Activated CD4-positive, CD25-positive, alpha-beta regulatory T cell (primary cell): Measurements from ENCODE around the gene SFTPD.
A peak's percentile ranks its signal among the peaks of the same experiment; 100 is the strongest.

Experiments
- DNase-seq, 4 experiments: peaks; one replicate each; lab custom pipeline; 2025; lab: John Stamatoyannopoulos, UW

SFTPD gene

DNA sequence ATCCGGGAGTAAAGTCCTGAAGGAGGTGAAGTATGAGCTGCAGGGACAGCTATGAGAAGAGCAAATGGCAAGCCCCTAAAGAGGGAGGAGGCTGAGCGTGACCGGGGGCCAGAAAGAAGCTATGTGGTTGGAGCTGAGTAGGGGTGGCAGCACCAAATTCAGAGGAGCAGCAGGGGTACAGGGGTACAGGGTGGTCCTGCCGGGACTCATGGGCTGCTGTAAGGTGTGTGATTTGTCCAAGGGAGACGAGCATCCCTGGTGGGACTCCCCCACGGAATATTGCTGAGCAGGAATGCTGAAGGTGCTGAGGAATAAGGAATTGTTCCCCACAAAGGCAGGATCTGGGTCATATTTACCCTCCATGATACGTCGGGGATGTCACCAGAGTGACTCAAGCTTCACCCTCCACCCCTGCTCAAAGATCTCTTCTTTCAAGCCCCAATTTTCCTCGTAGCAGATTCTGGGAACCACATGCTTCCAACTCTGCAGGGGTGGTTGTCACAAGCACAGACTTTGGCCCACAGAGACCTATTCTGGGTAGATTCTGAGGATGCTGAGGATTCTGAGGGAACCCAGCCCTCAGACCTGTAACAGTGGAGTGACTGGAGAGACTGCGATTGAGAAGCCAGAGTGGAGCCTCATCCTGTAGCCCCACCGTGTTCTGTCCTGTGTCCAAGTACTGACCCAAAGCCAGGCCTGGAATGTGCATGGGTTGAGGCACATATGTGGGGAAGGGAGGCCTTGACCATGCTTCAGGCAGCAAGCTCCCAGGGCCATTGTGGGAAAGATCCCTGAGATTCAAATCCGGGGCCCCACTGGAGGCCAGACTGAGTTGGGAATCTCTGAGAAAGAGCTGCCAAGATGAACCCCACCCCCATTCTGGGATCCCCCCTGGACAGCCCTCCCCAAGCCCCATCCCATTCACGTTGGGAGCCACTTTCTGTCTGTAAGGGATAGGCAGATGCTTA is 4.2 kb downstream of the SFTPD start:
- DNase-seq = no peak

DNA sequence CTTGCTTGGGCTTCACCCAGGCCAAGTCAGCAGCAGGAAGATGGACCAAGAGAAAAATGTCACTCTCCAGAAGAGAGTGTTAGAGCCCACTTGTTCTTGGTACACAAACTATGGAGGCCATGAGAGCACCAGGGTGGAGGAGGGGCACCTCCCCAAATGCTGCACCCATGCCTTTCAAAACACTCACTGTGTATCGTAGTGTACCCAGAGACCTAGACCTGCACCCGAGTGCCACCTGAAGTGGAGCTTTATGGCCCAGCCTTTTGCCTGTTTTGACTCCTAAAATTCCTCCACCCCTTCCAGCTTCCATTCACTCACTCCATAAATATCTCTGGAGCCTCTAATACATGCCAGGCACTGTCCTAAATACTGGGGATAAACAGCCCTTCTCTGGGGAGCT is 5.0 kb downstream of the SFTPD start:
- no peak for DNase-seq

DNA sequence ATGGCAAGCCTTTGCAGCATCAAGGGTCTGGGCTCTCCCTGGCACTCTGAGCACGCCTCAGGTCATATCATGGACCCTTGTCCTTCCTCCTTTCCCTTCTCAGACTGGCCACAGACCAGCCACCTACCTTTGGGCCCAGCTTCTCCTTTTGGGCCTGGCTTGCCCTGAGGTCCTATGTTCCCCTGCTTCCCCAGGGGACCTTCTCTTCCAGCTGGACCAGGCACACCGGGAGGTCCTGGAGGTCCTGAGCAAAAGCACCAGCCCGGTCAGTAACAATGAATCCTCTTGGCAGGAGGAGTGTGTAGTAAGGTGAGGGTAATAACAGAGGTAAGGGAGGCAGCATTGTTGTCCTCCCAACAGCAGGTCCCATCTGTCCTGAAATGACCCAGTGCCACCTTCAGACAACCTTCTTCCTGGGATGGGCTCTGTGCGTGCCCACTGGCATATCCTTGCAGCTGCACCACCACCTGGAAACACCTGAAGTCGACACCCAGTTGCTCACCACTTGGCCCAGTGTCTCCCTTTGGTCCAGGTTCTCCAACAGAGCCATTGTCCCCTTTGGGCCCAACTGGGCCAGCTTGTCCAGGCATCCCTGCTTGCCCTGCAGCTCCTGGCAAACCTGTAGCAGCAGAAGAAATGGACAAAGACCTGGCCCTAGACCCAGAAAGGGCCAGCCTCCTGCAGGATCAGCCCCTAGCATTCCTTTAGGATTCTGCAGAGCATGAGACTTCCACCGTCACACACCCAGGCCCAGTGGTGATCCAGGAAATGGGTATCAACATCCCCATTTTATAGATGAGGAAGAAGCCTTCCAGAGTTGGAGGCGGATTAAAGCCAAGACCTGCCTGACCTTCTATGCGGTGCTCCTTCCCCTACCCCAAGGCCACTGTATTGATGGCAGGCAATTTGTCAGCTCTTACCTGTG is 6.4 kb downstream of the SFTPD start:
- no peak for DNase-seq

DNA sequence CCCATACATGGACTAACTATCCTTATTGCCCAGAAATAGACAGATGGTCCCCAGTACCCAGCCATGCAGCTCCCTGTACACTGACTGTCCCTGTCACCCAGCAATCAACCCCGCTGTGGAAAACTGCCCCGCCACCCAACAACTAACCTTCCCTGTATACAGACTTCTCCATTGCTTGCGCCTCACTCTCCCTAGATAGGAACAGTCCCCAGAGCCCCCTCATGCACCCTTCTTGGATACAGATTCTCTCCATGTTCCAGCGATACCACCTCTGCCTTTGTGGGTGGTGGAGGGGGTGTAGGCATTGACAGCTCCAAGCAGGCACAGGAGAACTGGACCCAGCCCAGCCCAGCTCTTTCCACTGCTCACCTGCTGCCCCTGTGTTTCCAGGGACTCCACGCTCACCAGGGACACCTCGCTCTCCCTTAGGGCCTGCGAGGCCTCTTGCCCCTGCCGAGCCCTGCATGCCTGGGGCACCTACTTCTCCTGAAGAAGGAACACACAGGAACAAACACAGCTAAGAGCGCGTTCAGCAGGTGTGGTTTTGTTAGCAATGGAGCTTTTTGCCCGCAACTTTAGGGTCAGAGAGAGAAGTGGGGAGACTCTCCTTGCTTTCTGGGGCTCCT is 7.2 kb downstream of the SFTPD start:
- DNase-seq = no peak

DNA sequence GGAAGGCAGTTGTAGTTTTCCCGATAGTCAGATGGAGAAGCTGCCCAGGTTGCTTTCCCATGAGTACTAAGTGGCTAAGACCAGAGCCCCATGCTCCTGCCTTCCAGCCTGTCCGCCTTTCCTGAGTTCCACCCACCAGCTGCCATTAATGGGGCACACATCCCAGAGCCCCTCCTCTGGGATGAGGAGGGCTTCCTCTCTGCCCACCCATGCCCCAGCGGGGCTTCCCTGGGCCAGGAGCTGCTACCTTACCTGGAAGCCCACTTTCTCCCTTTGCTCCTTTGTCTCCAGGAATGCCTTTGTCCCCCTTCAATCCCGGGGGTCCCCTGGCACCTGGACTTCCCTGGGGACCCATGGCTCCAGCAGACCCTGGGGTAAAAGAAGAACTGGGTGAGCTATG is 7.8 kb downstream of the SFTPD start:
- no peak for DNase-seq

DNA sequence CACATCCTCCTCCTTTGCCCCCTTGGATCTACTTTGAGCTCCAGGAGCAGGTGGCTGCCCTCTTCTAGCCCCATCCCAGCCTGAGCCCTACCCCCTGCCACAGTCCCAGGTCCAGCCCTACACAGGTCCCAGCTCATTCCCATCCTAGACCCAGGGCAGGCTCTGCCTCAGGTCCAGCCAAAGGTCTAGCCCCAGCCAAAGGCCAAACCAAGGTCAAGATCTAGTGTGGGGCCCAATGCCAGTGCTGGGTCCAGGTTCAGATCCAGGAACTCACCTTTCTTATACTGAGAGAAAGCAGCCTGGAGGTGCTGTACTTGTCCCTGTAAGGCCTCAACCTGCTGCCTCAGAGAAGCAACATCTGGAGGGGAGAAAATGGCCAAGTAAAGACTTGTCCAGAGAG is 8.5 kb downstream of the SFTPD start:
- no peak for DNase-seq

DNA sequence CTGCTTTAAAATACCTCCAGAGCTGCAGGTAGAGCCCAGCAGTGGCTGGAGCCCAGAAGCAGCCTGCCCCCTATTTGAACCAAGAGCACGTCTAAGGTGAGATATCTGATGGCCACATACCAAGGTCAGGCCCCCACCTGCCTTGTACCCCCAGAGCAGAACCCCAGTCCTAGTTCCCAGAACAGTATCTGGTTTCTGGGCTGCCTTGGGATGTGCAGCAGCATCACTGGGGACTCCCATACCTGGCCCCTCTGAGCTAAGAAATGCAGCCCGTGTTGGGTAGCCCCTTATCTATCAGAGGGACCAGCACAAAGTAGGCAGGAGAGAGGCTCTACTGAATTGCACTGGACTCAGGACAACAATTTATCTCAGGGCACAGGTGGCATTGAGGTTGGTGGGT is 8.9 kb downstream of the SFTPD start:
- no peak for DNase-seq

DNA sequence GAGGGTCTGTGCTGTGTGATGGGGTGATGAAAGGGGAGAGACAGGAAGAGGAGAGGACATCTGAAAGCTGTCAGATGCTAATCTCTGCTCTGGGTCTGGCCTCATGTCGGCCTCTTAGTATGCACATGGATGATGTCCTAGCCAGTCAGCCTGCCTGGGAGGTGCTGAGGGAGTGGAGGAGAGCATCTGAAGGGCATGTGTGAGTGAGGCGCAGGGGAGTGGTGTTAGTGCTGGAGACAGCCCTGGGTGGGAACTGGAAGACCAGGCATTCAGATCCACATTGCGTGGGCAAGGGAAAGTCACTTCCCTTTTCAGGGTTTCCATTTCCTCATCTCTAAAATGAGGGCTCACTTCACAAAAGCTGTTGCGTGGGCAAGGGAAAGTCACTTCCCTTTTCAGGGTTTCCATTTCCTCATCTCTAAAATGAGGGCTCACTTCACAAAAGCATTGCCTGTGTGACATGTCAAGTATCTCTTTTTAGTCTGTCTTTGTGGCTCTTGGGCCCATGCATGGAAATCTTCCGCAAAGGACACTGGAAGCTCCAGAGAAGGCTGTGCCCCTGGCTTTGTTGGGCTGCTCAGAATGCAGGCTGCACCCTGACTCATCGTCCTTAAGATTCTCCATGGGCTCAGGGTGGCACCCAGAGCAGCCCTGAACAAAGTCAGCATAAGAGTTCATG is 10.0 kb downstream of the SFTPD start:
- no peak for DNase-seq

DNA sequence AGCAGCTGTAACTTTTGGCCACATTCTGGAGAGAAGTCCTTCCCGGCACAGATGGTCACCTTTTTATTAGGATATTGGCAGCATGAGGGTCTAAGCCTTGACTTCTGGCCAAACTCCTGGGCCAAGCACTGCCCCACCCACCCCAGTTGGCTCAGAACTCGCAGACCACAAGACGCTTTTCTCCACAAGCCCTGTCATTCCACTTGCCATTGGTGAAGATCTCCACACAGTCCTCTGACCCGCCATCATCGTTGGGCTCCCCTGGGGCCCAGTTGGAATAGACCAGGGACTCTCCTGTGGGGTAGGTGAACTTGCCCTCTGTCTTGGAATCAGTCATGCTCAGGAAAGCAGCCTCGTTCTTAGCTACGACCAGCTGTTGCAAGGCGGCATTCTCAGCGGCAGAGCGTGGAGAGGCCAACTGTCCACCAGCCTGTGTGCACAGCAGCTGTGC is 11.2 kb downstream of the SFTPD start:
- DNase-seq = no peak

DNA sequence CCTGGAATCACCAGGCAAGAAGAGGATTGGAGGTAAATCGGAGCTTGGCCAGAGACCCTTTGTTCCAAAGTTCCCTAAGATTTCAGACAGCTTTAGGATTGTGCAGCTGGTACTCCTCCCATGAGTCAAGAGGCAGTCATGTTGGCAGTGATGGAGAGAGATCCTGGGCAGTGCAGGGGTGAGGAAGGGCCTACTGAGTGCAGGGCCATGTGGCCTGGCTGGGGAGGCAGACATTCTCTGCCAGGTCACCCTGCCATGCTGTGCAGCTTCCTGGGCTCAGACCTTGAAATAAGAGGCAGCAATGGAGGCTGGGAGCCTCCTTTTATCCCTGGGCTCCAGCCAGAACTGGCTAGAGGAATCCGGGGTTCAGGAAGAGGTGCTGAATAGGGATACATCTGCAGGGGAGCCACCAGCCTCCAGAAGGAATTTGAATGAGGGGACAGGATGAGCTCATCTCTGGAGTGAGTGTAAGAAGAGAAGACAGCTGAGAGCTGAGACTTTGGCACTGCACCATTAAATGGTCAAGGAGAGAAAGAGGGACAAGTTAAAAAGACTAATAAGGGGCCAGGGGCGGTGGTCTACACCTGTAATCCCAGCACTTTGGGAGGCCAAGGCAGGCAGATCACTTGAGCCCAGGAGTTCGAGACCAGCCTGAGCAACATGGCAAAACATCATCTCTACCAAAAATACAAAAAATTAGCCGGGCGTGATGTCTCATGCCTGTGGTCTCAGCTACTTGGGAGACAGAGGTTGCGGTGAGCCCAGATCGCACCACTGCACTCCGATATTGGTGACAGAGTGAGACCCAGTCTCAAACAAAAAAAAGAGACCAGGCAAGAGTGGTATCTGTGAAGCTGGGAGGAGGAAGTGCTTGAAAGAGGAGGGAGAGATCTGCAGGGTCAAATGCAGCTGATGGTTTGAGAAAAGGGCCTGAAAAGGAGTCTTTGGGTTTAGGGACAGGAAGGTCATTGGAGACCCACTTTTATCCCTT is 12.0 kb downstream of the SFTPD start:
- no peak for DNase-seq

DNA sequence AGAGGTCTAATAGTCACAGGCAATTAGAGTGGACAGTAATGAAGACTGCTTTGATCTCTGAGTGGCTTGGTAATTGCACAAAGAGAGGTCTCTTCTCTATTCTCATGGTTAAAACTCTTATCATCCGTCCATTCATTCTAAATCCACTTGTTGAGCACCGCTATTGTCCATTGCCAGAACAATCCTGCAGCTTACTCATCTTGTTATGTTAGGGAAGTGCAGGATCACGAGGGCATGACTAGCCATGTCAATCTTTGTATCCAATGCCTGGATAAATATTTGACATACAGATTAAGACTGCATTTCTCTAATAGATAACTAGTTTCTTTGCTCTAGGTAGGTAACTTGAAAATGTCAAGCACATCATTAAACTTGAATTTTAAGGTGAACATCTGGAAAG is 14.9 kb downstream of the SFTPD start:
- no peak for DNase-seq

DNA sequence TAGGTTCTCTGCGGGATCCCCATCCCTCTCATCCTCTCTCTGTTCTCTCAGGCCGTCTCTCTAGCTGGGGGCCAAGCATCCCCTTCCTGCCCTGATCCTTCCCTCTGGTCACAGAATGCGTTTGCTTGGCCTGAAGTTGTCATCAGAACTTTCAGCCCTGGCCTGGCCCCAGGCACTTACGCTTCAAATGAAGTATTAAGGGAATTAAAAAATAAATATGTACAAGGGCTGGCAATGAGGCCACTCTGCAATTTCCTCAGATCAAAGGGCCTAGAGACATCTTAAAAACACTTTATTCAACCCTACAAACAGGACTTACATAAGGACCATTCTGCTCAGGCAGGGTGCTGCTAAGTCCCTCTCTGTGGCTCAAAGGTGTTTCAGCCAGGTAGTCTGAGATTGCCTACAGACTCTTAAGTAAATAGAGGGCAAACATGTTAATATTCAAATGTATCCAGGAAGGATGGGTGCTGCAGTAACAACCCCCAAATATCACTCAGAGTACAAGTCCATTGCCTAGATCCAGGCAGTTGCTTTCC is 16.0 kb downstream of the SFTPD start:
- DNase-seq = no peak

DNA sequence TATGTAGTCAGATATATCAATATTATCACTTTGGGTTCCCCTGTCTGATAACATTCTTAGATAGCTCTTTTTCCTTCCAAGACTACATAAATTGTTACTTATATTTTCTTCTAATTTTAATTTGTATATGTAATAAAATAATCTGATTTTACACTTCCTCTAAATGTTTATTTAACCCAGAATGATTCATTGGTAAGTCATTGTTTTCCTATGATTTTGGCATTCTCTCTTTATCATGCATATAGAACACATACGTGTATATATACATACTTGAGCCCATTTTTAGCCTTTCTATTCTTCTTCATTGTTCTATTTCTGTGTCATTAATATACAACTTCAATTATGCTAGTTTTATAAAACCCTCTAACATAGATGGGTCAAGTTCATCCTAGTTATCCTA is 16.6 kb downstream of the SFTPD start:
- no peak for DNase-seq

DNA sequence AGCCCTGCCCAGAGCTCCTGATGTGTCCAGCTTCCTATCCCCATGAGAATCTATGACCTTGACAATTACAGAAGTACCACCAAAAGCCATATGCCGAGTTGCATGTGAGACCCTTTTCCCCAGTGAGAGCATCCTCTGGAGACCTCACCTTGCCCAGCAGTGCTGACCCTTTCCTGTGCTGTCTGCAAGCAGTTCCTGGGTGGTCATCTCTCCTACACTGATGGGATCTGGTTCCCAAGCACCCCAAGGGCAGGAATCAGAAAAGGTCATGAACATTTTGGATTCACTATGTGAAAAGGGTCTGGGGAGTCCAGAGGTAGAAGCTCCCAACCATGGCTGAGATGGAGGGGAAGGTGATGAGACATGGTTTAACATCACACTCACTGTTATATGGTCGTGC is 18.2 kb downstream of the SFTPD start:
- no peak for DNase-seq

DNA sequence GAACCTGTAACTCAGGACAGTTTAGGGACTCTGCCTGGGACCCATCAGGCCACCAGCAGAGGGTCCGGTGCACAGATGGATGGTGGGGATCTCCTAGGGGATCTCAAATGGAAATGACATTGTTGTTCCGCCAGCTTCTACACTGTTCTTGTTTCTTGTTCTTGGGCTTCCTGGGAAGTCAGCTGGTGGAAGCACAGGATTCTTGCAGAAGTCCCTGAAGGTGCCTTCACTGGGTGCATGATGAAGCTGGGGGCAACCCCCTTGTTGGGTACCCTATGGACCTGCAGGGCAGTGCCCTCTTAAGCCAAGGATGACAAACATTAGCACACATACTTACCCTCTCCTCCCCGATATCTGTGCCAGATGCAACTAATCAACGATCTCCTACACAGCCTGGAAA is 18.6 kb downstream of the SFTPD start:
- DNase-seq = no peak

DNA sequence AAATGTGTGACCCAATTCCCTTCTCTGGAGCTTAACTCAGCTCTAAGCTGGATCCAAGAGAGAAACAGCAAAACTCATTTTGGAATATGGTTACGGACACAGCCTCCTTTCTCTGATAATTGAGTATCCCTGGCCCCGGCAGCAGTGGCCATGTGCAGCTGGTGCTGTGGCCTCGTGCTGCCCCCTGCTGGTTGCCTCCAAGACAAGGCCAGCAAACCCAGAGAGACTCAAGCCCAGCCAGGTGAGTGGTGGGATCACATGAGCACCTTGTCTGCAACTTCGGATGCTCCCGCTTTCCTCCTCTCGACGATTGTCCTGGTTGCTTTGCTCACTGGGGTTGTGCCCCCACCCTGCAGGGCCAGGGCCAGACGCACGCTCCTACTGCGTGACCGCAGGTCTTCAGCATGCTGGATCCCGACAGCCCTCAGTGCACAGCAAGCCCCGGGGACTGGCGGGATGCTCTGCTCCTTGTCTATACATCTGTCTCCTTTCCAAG is 19.4 kb downstream of the SFTPD start:
- DNase-seq = peak; percentile 49 to 59 (median 58)

DNA sequence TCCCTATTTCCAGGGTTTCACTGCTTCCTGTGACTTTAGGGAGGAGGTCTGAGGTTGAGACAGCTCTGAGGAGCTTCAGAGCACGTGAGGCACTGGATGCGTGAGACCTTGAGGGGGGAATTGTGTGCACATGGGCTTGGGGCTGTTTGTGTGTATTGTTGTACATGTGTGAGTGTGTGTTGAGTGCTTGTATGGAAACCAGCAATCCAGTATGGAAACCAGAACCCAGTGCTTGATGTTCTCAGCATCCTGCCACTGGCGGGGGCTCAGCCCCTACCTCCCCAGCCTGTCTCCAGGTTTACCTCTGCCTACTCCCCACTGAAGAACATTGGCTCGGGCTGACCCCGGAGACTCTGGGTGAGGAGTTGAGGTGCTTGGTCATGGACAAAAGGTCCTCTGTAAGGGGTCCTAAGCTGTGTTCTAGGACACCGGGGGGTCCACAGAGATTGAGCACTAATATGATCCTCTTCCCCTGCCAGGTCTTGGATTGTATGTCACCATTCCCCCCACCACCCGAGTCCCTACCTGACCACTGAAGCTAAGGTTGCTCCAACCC is 20.8 kb downstream of the SFTPD start:
- DNase-seq = no peak

DNA sequence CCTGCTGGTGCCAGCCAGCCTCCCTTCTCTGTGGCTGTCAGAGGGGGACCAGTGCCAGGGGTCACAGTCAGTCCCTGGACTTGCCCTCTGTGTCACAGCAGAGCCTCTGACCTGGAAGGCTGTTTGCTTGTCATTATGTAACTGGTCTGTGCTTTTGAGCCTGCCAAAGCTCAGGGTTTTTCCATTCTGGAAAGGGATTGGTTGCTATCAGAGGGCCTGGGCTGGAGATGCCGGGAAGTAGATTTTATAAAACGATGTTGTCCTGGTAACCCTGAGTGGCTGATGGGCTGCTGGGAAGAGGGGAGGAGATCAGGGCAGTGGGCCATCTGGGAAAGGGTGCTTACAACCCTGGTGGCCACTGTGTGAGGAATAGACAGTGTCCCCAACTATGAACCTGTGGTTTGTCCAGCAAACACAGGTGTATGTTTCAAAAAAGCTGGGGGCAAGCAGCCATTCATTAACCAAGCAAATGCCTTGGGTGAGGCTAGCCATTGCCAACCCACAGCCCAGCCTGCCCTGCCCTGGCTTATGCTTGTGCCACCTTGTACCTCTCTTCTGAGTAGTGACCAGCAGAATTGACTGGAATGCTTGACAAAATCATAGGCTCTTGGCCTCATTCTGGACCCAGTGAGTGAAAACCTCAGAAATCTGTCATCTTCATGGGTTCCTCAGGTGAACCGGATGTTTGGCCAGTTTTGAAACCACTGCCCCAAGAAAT is 21.6 kb downstream of the SFTPD start:
- DNase-seq = no peak

DNA sequence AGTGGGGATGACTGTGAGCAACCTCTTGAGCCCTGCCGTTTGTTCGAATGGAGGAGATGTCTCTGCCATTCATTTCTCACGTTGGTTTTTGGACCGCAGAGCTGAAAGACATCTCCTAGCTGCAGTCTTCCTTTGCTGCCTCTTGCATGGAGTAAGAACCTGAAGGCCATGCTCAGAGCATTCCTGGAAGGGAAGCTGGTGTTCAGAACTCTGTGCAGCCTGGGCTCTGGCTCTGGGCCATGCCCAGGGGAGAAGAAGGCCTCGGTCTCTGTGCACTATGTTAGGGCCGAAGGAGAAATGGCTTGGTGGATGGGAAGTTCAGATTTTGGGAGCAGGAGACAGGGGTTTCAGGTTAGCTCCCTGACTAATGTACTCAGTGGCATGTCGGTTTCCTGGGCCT is 22.9 kb downstream of the SFTPD start:
- no peak for DNase-seq
